K562 (cell line): ENCODE results near the gene RHBDF2. TPM values are rescaled to one million over a fixed set of nuclear protein-coding genes. Genes with fewer than 3 reads are reported as not detected.
A peak's percentile ranks its signal among the peaks of the same experiment; 100 is the strongest.

ENCODE experiments used
- ATAC-seq: fragments of 200-7000 bp; cut with Tn5 transposase; 3 replicates; pipeline ENCODE4 v1.9.1; 2020; ENCODE audit warnings: moderate library complexity
- BruUV-seq: library from RNA; stranded (reverse); fragments of 400-500 nt; replicated peaks from 2 replicates; lab custom pipeline; 2021; lab: Mats Ljungman, UMichigan
- CTCF ChIA-PET: fragments of 300-600 bp; formaldehyde crosslinking; extraction: SDS; loops from one replicate; lab custom pipeline; 2021; ENCODE audit warnings: low intra/inter-chr PET ratio; lab: Yijun Ruan, JAX
- POLR2A ChIA-PET: fragments of 300-600, 350-650 bp; sonication (Branson Sonifier 250); formaldehyde crosslinking; extraction: SDS; loops from one replicate; lab custom pipeline; 2021; ENCODE audit warnings: antibody characterized with exemption, inconsistent platforms; lab: Yijun Ruan, JAX
- DNase-seq, 4 experiments: peaks; one replicate each; pipeline versions ENCODE4 v3.0.0 to v3.0.0-alpha.2; 2011 to 2018; ENCODE audit warnings: low spot score in 3 of 4, mixed read lengths in 3 of 4; ENCODE audit errors: extremely low read depth in 1 of 4
- FAIRE-seq: peaks from 2 replicates; lab custom pipeline; 2011; peaks lifted over from hg19 to GRCh38; lab: Jason Lieb, UNC
- H2AFZ ChIP-seq: 2 replicates; pipeline ENCODE4 v1.6.0; 2011; ENCODE audit warnings: low read depth, low read length, control low read depth, inconsistent platforms
- H3K27ac ChIP-seq: fragments of 200-600 bp; 3 replicates; pipeline ENCODE4 v1.8.0; 2011; ENCODE audit warnings: low read depth, mild to moderate bottlenecking, control low read depth, inconsistent platforms, low read length, moderate library complexity, mixed read lengths; ENCODE audit errors: extremely low read depth
- H3K27me3 ChIP-seq, 2 experiments: fragments of 300-600 bp in 1 of 2; 2 replicates in 1 of 2; 3 replicates in 1 of 2; pipeline versions ENCODE4 v1.6.0 to v1.8.0; 2011; ENCODE audit warnings: inconsistent platforms in 2 of 2, low read length in 2 of 2, mild to moderate bottlenecking in 1 of 2, mixed read lengths in 1 of 2, moderate library complexity in 1 of 2; ENCODE audit not compliant: control insufficient read depth in 2 of 2, insufficient read depth in 2 of 2
- H3K36me3 ChIP-seq: fragments of 300-600 bp; 3 replicates; pipeline ENCODE4 v1.8.0; 2011; ENCODE audit warnings: mild to moderate bottlenecking, low read length, inconsistent platforms; ENCODE audit not compliant: control insufficient read depth, insufficient read depth
- H3K4me1 ChIP-seq, 2 experiments: fragments of 200-600 bp in 1 of 2; replicated peaks in 1 of 2; 2 replicates in 1 of 2; 3 replicates in 1 of 2; pipeline versions ENCODE4 v1.5.1 to v1.8.0; 2011; ENCODE audit warnings: inconsistent platforms in 2 of 2, low read length in 2 of 2, mild to moderate bottlenecking in 1 of 2, mixed read lengths in 1 of 2, moderate library complexity in 1 of 2; ENCODE audit not compliant: control insufficient read depth in 2 of 2, insufficient read depth in 2 of 2
- H3K4me2 ChIP-seq: 2 replicates; pipeline ENCODE4 v1.6.1; 2011; ENCODE audit warnings: low read length, control low read depth, inconsistent platforms, mixed read lengths; ENCODE audit not compliant: insufficient read depth
- H3K4me3 ChIP-seq: fragments of 200-600 bp; sonication (generic), shearing (Covaris generic); 2 replicates; pipeline ENCODE4 v1.5.1; 2016; ENCODE audit warnings: control low read depth, inconsistent platforms
- H3K79me2 ChIP-seq: fragments of 200-600 bp; 3 replicates; pipeline ENCODE4 v1.8.0; 2011; ENCODE audit warnings: low read length, inconsistent platforms; ENCODE audit not compliant: control insufficient read depth, insufficient read depth
- H3K9ac ChIP-seq, 2 experiments: 2 replicates each; pipeline versions ENCODE4 v1.6.0 to v1.6.1; 2011; ENCODE audit warnings: low read depth in 2 of 2, low read length in 2 of 2, control low read depth in 1 of 2, inconsistent platforms in 1 of 2, mild to moderate bottlenecking in 1 of 2, mixed read lengths in 1 of 2; ENCODE audit not compliant: insufficient read depth in 1 of 2
- H3K9me1 ChIP-seq: one replicate; pipeline ENCODE4 v1.6.0; 2011; ENCODE audit warnings: inconsistent platforms, mild to moderate bottlenecking, low read length, moderate library complexity; ENCODE audit not compliant: control insufficient read depth, insufficient read depth
- H3K9me3 ChIP-seq: replicated peaks from 2 replicates; pipeline ENCODE4 v1.5.1; 2011; ENCODE audit warnings: low read depth, low read length, inconsistent platforms; ENCODE audit not compliant: control insufficient read depth, insufficient read depth
- H4K20me1 ChIP-seq: replicated peaks from 2 replicates; pipeline ENCODE4 v1.6.1; 2011; ENCODE audit warnings: low read length, inconsistent platforms, mixed read lengths; ENCODE audit not compliant: control insufficient read depth, insufficient read depth
- EP300 ChIP-seq: IDR thresholded peaks from 2 replicates; pipeline ENCODE4 v1.6.1; 2012; ENCODE audit warnings: low read length, improper control_type of control experiment
- FIP1L1 ChIP-seq: fragments of 200-400 bp; formaldehyde crosslinking; IDR thresholded peaks from 2 replicates; pipeline ENCODE4 v1.6.1; 2018; ENCODE audit warnings: mild to moderate bottlenecking, low read depth, low read length; ENCODE audit not compliant: poor library complexity, severe bottlenecking
- NKRF ChIP-seq: fragments of 450-650 bp; IDR thresholded peaks from 2 replicates; pipeline ENCODE4 v1.6.1; 2016; ENCODE audit warnings: borderline replicate concordance
- RBM25 ChIP-seq: fragments of 200-400 bp; formaldehyde crosslinking; IDR thresholded peaks from 2 replicates; pipeline ENCODE4 v1.6.1; 2018; ENCODE audit warnings: low read length, low read depth, moderate library complexity; ENCODE audit not compliant: severe bottlenecking
- SIX5 ChIP-seq, 2 experiments: IDR thresholded peaks; 2 replicates each; pipeline ENCODE4 v1.6.1; 2011; ENCODE audit warnings: low read length in 2 of 2, borderline replicate concordance in 1 of 2, low read depth in 1 of 2, mild to moderate bottlenecking in 1 of 2, moderate library complexity in 1 of 2; ENCODE audit not compliant: insufficient read depth in 1 of 2
- SMARCB1 ChIP-seq: IDR thresholded peaks from 2 replicates; pipeline ENCODE4 v1.6.1; 2011; ENCODE audit warnings: improper control_type of control experiment, low read depth; ENCODE audit not compliant: insufficient read length
- ZNF384 ChIP-seq: IDR thresholded peaks from 2 replicates; pipeline ENCODE4 v1.6.1; 2012; ENCODE audit warnings: low read depth, low read length, improper control_type of control experiment
- ZNF592 ChIP-seq: fragments of 450-650 bp; IDR thresholded peaks from 2 replicates; pipeline ENCODE4 v1.6.1; 2017; ENCODE audit warnings: antibody characterized with exemption, mild to moderate bottlenecking
- ZNF696 ChIP-seq: fragments of 250-450 bp; sonication (Bioruptor Pico); conservative IDR thresholded peaks from 2 replicates; pipeline ENCODE4 v1.4.0; 2020; ENCODE audit warnings: mild to moderate bottlenecking, moderate library complexity
- WGBS: fragments of 100-300 bp; shearing (Covaris generic); methylation state at CpG from one replicate; pipeline ENCODE4 v1.1.6; 2016; ENCODE audit warnings: low coverage, mixed read lengths; ENCODE audit not compliant: insufficient coverage; ENCODE audit errors: missing lambda C conversion rate; 5-methylcytosine and 5-hydroxymethylcytosine counted together
- in situ Hi-C: fragments of 300-500 bp; cut with MboI; formaldehyde crosslinking; loops from 4 replicates; pipeline ENCODE4 v1.15.0; 2018; ENCODE audit warnings: inconsistent platforms, mixed read lengths
- intact Hi-C: fragments of 100-400 bp; cut with micrococcal nuclease; formaldehyde crosslinking; loops from 2 replicates; pipeline ENCODE4 v1.14.2; 2022
- polyA plus RNA-seq, 8 experiments: library from polyadenylated mRNA; depleted of rRNA in 4 of 8; stranded (reverse) in 5 of 8; unstranded in 3 of 8; fragments of >200 nt; fragmentation: Nextera tagmentation in 2 of 8; fragmentation: Illumina TruSeq in 1 of 8; extraction: Ambion mirVana in 2 of 8; extraction: Trizol in 1 of 8; gene quantifications; 2 replicates each; pipeline versions ENCODE4 v1.2.1 to v1.2.3, GENCODE V29; 2011 to 2014; ENCODE audit warnings: inconsistent platforms in 1 of 8, missing spikeins in 1 of 8
- total RNA-seq, 7 experiments: library from RNA; depleted of rRNA in 6 of 7; stranded (reverse); fragments of >200 nt in 6 of 7; fragmentation: Illumina TruSeq in 2 of 7; extraction: Trizol in 2 of 7; gene quantifications; 2 replicates each; pipeline versions ENCODE4 v1.2.1 to v1.2.3, GENCODE V29; 2011 to 2021; ENCODE audit warnings: low replicate concordance in 1 of 7
- TF ChIP-seq, protein P1 (sequence below): fragments of 450-650 bp; IDR thresholded peaks from 2 replicates; pipeline ENCODE4 v1.7.0; 2016; ENCODE audit warnings: borderline replicate concordance

The RHBDF2 gene
- total and polyA plus RNA-seq, 9 of the 15 experiments (the other 6 are each of a cell fraction or from before 2014, with no cell fraction given), result 0.04 to 2.8 (median 1.1) TPM

- TF ChIP-seq ZNF696 (CRISPR knock-in tag) (no peak), FIP1L1 (no peak)
Observed at GRCh38 chr17:76519048-76519966, 18.1 kb upstream of the RHBDF2 start (continued).

GRCh38 chr17:76517638-76518038 lies 16.4 kb upstream of the RHBDF2 start:
- Histone ChIP-seq H3K4me3 (no peak overlapping the region), H3K36me3 (no peaks in the 10 kb centered on the region), H3K27ac (no peak overlapping the region), H3K27me3 (no peaks in the 10 kb centered on the region), H2AFZ (no peak overlapping the region), H3K79me2 (no peaks in the 10 kb centered on the region), H3K4me1 (peaks cover 9 to 14% of the 10 kb centered on the region in 2 experiments; a peak in 4 of 5 replicates), H3K4me2 (no peak overlapping the region), H3K9me1 (no peaks in the 10 kb centered on the region), H3K9ac (no peak overlapping the region; a peak in 1 of 4 replicates), H4K20me1 (no peaks in the 10 kb centered on the region), H3K9me3 (no peaks in the 10 kb centered on the region)
- in situ Hi-C loops (no loop called here), intact Hi-C loops (no loop called here)
- no TSS peak for BruUV-seq
- DNase-seq (no peak), FAIRE-seq (no peak), ATAC-seq (peak; percentile 22; the same call in 2 of the 3 replicates)
- WGBS, result 69% methylated on average over 11 of the region's 11 CpGs
- ChIA-PET POLR2A (interaction anchor here (0.7 to 0.9 kb wide), 3 partner anchors 10 to 1493 kb away, joined by 3 read pairs; no protein-coding TSS in a partner anchor), CTCF (interaction anchor here (1.3 kb wide), 1 partner anchor 30 kb away, joined by 3 read pairs; no protein-coding TSS in a partner anchor)
- TF ChIP-seq EP300 (no peak), SIX5 (IDR thresholded peaks at IDR 0.05; ENCODE audit: borderline replicate concordance in 1 of 2, insufficient read depth in 1 of 2, low read depth in 1 of 2, low read length in 2 of 2) (no peak), SMARCB1 (no peak), ZNF592 (no peak), ZNF384 (no peak), NKRF (no peak), RBM25 (no peak)
- TF ChIP-seq, protein P1, sequence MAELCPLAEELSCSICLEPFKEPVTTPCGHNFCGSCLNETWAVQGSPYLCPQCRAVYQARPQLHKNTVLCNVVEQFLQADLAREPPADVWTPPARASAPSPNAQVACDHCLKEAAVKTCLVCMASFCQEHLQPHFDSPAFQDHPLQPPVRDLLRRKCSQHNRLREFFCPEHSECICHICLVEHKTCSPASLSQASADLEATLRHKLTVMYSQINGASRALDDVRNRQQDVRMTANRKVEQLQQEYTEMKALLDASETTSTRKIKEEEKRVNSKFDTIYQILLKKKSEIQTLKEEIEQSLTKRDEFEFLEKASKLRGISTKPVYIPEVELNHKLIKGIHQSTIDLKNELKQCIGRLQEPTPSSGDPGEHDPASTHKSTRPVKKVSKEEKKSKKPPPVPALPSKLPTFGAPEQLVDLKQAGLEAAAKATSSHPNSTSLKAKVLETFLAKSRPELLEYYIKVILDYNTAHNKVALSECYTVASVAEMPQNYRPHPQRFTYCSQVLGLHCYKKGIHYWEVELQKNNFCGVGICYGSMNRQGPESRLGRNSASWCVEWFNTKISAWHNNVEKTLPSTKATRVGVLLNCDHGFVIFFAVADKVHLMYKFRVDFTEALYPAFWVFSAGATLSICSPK, result no peak
